GM18505 (cell line): ENCODE data around the gene ADAM23.

ENCODE experiments used
- ATAC-seq: cut with Tn5 transposase; IDR thresholded peaks from one replicate; pipeline ENCODE4 v1.9.1; 2021; ENCODE audit not compliant: unreplicated experiment
- POLR2A ChIP-seq: IDR thresholded peaks from 4 replicates; pipeline ENCODE4 v1.6.1; 2011; ENCODE audit warnings: borderline replicate concordance; ENCODE audit not compliant: insufficient read depth, insufficient read length; ENCODE audit errors: extremely low read depth

ADAM23 gene

GRCh38 chr2:206430452-206430851 is 12.9 kb upstream of the ADAM23 start:
- ATAC-seq: no peak
- no peak for TF ChIP-seq POLR2A

DNA sequence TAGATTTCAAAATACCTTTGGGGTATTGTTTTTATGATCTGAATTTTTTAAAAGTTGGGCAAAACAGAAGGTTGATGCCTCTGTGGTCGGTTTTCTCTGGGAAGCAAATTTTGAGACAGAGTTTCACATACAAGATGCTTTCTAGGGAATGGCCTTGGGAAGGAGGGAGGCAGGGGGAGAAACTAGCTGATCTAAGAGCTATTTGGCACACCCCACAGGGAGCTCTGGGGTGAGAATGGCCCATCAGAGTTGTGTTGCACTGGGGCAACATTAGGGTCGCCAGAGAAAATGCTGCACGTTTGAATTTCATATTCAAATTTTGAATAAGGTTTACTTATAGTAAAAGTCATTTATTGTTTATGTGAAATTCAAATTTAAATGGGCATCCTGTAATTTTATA is 11.9 kb upstream of the ADAM23 start:
- no peak for ATAC-seq
- no peak for TF ChIP-seq POLR2A

GRCh38 chr2:206432193-206433082 is 10.9 kb upstream of the ADAM23 start:
- no peak for ATAC-seq
- TF ChIP-seq POLR2A: no peak

- no peak for ATAC-seq
- no peak for TF ChIP-seq POLR2A
Measured at GRCh38 chr2:206433190-206433589, 10.1 kb upstream of the ADAM23 start.

DNA sequence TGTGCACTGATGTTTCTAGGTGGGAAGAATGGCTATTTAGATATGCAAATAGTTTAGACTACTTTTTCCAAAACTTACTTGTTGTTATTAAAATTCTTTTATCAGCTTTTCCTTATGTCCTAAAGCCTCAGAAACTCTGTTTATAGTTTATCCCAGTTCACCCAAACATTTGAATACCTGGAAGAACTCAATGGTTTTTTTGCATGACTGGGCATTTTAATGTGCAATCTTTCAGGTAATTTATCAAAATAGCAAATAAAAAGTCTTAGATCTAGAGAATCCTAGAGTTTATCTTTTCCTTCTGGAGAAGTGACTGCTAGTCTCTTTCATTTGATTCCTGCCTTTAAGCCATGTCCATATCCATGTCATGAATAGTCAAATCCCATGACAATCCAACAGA is 9.6 kb upstream of the ADAM23 start:
- ATAC-seq: no peak
- TF ChIP-seq POLR2A: no peak

GRCh38 chr2:206435742-206436141 is 7.6 kb upstream of the ADAM23 start:
- TF ChIP-seq POLR2A: no peak
- ATAC-seq: no peak

DNA sequence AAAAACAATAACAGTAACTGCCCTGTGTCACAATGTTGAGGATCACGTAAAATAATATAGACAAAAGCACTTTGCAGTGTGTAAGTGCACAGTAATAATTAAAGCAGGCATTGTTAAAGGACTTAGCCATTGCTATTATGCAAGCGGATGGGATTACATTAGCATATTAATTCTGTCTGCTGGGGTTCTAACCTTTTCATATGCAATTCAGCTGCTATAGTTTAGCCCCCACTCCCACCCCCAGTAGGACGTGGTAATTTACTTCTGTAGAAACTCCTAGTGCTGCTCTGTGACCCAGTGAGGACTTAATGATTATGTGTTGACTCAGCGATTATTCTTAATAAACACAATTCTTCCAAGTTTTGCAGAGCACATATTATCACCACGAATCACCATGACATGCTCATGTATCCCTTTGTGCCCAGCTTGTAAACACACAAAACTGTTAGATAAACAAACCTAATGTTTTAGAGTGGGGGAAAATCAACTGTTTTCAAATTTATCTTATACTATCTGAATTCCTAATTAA is 5.1 kb upstream of the ADAM23 start:
- no peak for TF ChIP-seq POLR2A
- ATAC-seq: no peak

DNA sequence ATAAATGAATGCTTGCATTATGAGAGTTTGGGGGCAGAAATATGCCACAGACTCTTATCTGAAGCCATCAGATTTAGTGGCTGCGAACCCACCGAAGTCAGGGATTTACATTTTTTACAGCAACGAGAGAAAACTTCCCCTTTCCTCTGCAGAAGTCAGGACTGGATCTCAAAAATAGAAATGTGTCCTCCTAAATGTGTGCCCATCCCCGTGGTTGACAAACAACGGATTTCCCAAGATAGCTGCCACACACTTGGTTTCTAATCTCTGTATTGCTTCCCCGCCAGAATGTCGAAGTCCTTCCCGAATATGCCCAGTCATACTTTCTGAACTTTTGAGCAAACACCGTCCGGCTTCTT is 879 bp upstream of the ADAM23 start:
- TF ChIP-seq POLR2A: no peak
- ATAC-seq: no peak

- no peak for TF ChIP-seq POLR2A
- peak; percentile 49 for ATAC-seq
Measured at GRCh38 chr2:206443735-206444527, 599 bp downstream of the ADAM23 start.

DNA sequence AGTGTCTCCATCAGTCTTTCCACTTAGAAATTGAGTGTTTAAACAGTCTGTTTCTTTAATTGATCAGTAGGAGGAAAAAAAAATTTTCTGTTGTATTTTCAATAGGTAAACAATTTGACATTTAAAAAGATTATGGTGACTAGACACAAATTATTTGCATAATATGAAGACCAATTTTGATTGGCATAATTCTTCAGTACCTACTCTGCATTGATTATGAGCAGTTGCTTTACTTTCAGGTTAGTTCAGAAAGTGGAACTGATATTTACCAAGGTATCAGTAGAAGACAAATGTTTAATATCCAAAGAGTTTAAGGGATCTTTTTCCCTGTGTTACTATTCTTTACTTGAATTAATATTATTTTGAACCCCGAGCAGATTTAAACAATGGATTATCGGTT is 2.6 kb downstream of the ADAM23 start:
- no peak for ATAC-seq
- TF ChIP-seq POLR2A: no peak

GRCh38 chr2:206452242-206452641 is 8.9 kb downstream of the ADAM23 start:
- no peak for TF ChIP-seq POLR2A
- peak; percentile 48 for ATAC-seq

- no peak for TF ChIP-seq POLR2A
- no peak for ATAC-seq
Measured at GRCh38 chr2:206452750-206453149, 9.4 kb downstream of the ADAM23 start.

DNA sequence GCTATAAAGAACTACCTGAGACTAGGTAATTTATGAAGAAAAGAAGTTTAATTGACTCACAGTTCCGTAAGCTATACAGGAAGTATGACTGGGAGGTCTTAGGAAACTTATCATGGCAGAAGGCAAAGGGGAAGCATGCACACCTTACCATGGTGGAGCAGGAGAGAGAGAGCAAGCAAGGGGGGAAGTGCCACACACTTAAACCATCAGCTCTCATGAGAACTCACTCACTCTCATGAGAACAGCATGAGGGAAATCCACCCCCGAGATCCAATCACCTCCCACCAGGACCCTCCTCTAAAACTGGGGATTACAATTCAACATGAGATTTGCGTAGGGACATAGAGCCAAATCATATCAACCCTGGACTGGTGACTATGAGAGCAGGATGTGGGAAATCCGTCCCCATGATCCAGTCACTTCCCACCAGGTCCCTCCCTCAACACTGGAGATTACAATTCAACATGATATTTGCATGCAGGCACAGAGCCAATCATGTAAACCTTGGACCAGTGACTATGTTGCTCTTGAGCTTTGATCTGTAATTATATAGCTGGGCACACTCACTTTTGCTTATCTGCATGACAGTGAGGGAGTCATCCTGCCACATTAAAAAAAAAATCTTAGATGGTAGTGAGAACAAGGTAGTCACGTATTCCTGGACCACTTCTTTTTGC is 12.9 kb downstream of the ADAM23 start:
- TF ChIP-seq POLR2A: no peak
- ATAC-seq: no peak
